Osteocyte (in vitro differentiated cells): ENCODE results near the gene ZBTB18. TPM values are rescaled to one million over a fixed set of nuclear protein-coding genes. Genes with fewer than 3 reads are reported as not detected.
"Not testable (repeated sequence)": the region's sequence is repeated elsewhere in the genome, so short reads cannot be mapped to it uniquely, and the experiment has no call there.

Experiments used
- DNase-seq: peaks from one replicate; pipeline ENCODE4 v3.0.0; 2021; ENCODE audit warnings: mixed read lengths; ENCODE audit not compliant: unreplicated experiment; ENCODE audit errors: extremely low spot score
- H3K27ac Mint-ChIP-seq: one replicate; pipeline ENCODE4 v1.8.0; 2021; ENCODE audit warnings: mild to moderate bottlenecking, mixed read lengths; ENCODE audit not compliant: unreplicated experiment
- H3K27me3 Mint-ChIP-seq: one replicate; pipeline ENCODE4 v1.8.0; 2021; ENCODE audit warnings: mixed read lengths; ENCODE audit not compliant: unreplicated experiment
- H3K36me3 Mint-ChIP-seq: one replicate; pipeline ENCODE4 v1.8.0; 2021; ENCODE audit warnings: mixed read lengths; ENCODE audit not compliant: unreplicated experiment
- H3K4me1 Mint-ChIP-seq: one replicate; pipeline ENCODE4 v1.8.0; 2021; ENCODE audit warnings: mixed read lengths; ENCODE audit not compliant: unreplicated experiment
- H3K4me3 Mint-ChIP-seq: one replicate; pipeline ENCODE4 v1.8.0; 2021; ENCODE audit warnings: mild to moderate bottlenecking, moderate library complexity, mixed read lengths; ENCODE audit not compliant: unreplicated experiment
- H3K9me3 Mint-ChIP-seq: one replicate; pipeline ENCODE4 v1.8.0; 2021; ENCODE audit warnings: mixed read lengths; ENCODE audit not compliant: unreplicated experiment
- total RNA-seq: library from RNA; stranded (reverse); gene quantifications from 2 replicates; pipeline ENCODE4 v1.2.1, GENCODE V29; 2021
- TF ChIP-seq, protein P1 (sequence below): fragments of 200-600 bp; sonication (generic); IDR thresholded peaks from 2 replicates; pipeline ENCODE4 v1.5.0; 2021; ENCODE audit warnings: antibody characterized with exemption, mild to moderate bottlenecking, moderate library complexity

The ZBTB18 gene
- total RNA-seq, 1 donor from 2014 or later, result 24.2 TPM

DNA sequence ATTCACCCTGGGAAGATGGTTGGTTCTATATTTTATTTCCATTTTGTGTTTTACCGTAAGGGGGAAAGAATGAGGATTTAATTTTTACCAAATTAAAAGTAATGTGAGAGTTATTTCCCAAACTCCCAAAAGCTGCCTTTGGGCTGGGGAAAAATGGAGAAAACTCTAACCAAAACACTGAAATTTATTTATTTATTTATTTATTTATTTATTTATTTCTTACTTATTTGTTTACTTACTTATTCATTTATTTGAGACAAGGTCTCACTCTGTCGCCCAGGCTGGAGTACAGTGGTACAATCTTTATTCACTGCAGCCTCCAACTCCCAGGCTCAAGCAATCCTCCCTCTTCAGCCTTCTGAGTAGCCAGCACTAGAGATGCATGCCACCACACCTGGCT is 38.0 kb upstream of the ZBTB18 start:
- no peak overlapping the region for H3K4me3 Mint-ChIP-seq
- H3K4me1 Mint-ChIP-seq, result peaks cover 20% of the 10 kb centered on the region
- H3K36me3 Mint-ChIP-seq, result no peaks in the 10 kb centered on the region
- H3K27me3 Mint-ChIP-seq, result no peaks in the 10 kb centered on the region
- TF ChIP-seq, protein P1, sequence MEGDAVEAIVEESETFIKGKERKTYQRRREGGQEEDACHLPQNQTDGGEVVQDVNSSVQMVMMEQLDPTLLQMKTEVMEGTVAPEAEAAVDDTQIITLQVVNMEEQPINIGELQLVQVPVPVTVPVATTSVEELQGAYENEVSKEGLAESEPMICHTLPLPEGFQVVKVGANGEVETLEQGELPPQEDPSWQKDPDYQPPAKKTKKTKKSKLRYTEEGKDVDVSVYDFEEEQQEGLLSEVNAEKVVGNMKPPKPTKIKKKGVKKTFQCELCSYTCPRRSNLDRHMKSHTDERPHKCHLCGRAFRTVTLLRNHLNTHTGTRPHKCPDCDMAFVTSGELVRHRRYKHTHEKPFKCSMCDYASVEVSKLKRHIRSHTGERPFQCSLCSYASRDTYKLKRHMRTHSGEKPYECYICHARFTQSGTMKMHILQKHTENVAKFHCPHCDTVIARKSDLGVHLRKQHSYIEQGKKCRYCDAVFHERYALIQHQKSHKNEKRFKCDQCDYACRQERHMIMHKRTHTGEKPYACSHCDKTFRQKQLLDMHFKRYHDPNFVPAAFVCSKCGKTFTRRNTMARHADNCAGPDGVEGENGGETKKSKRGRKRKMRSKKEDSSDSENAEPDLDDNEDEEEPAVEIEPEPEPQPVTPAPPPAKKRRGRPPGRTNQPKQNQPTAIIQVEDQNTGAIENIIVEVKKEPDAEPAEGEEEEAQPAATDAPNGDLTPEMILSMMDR, result no peak
- H3K27ac Mint-ChIP-seq, result no peak overlapping the region
- no peaks in the 10 kb centered on the region for H3K9me3 Mint-ChIP-seq
- DNase-seq, result no peak

DNA sequence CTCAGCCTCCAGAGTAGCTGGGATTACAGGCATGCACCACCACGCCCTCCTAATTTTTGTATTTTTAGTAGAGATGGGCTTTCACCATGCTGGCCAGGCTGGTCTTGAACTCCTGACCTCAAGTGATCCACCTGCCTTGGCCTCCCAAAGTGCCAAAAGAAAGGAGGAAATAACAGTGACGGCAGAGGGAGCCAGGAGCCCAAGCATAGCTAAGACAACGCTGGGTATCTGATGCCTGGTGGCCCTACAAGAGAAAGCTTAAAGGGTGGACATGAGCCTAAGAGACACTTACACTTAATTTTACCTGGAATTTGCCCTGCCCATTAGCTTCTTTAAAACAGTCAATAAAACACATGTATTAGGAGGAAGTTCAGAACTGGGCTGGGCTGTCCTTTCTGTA is 36.2 kb upstream of the ZBTB18 start:
- DNase-seq, result peak; percentile 46
- not testable (repeated sequence) for H3K27ac Mint-ChIP-seq, H3K27me3 Mint-ChIP-seq, H3K9me3 Mint-ChIP-seq, H3K4me3 Mint-ChIP-seq, H3K36me3 Mint-ChIP-seq
- peaks cover 20% of the 10 kb centered on the region for H3K4me1 Mint-ChIP-seq

DNA sequence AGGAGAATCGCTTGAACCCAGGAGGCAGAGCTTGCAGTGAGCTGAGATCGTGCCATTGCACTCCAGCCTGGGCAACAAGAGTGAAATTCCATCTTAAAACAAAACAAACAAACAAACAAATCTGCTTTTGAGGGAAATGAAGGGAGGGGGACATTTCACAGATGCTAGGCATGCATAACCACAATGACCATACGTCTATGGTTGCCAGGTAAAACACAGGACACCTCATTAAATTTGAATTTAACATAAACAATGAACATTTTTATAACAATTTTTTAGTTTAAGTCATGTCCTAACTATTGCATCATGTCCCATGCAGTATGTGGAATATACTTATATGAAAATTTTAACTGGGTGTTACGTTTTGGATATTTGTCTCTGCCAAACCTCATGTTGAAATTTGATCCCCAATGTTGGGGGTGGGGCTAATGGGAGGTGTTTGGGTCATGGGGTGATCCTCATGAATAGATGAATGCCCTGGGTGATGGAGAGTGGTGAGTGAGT is 31.0 kb upstream of the ZBTB18 start:
- no peak overlapping the region for H3K4me3 Mint-ChIP-seq
- H3K27ac Mint-ChIP-seq, result no peak overlapping the region
- peaks cover 10% of the 10 kb centered on the region for H3K4me1 Mint-ChIP-seq
- H3K9me3 Mint-ChIP-seq, result no peaks in the 10 kb centered on the region
- TF ChIP-seq, protein P1, result no peak
- H3K27me3 Mint-ChIP-seq, result no peaks in the 10 kb centered on the region
- DNase-seq, result no peak
- no peaks in the 10 kb centered on the region for H3K36me3 Mint-ChIP-seq

DNA sequence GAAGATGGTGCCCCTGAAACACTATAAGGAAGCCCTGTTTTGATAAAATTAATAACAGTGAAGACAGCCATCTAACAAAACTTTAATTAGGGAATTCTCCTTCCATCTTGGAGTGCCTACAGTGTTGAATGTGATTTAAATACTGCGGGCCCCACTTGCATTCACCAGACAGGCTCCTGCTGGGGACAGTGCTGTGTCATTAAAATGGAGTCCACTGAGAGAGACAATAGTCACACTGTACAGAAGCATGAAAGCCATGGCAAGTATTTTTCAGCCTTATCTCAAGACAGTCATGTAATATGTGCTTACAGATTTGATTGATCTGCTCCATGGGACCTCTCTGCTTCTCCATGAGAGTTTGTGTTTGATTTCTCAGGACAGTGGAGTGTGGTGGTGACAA is 29.7 kb upstream of the ZBTB18 start:
- no peaks in the 10 kb centered on the region for H3K9me3 Mint-ChIP-seq
- TF ChIP-seq, protein P1, result no peak
- peaks cover 10% of the 10 kb centered on the region for H3K4me1 Mint-ChIP-seq
- H3K27ac Mint-ChIP-seq, result no peak overlapping the region
- no peaks in the 10 kb centered on the region for H3K27me3 Mint-ChIP-seq
- no peaks in the 10 kb centered on the region for H3K36me3 Mint-ChIP-seq
- DNase-seq, result no peak
- H3K4me3 Mint-ChIP-seq, result no peak overlapping the region

DNA sequence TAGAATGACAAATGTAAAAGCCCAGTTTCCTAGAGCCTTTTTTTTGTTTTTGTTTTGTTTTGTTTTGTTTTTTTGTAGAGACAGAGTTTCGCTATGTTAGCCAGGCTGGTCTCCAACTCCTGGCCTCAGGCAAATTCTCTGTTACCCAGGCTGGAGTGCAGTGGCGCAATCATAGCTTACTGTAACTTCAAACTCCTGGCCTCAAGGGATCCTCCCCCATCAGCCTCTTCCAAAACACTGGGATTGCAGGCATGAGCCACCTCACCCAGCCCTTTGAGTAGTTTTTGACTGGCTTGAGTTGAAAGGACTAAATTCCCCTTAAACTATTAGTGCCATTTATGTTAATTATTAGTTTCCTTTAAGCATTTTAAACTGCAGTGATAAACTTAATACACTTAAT is 28.8 kb upstream of the ZBTB18 start:
- Mint-ChIP-seq H3K36me3 (no peaks in the 10 kb centered on the region), H3K4me1 (peaks cover 10% of the 10 kb centered on the region), H3K27ac (no peak overlapping the region), H3K27me3 (no peaks in the 10 kb centered on the region), H3K9me3 (no peaks in the 10 kb centered on the region), H3K4me3 (no peak overlapping the region)
- DNase-seq, result no peak
- TF ChIP-seq, protein P1, result no peak
